ENCODE data around the gene TLE7. TPM values are rescaled to one million over a fixed set of nuclear protein-coding genes. Genes with fewer than 3 reads are reported as not detected.

Gene TLE7
- total and polyA plus RNA-seq, 2 of the 4 experiments (the other 2 are of a cell fraction), result not detected

- no peak overlapping the region for H2BK15ac ChIP-seq (ENCODE audit: low read depth, low read length)
- dilution Hi-C loops (cut with HindIII; ENCODE audit: low sequenced_read_pairs, unreplicated experiment), result no loop called here
- H3K4me2 ChIP-seq (ENCODE audit: low read depth, low read length), result no peak overlapping the region
- no peak overlapping the region for H4K8ac ChIP-seq (ENCODE audit: low read depth in 2 of 2, low read length in 2 of 2)
- no peaks in the 10 kb centered on the region for H3K9me1 ChIP-seq (ENCODE audit: insufficient read depth, low read length)
- no peak overlapping the region for H3K56ac ChIP-seq (ENCODE audit: extremely low read depth, insufficient read depth, low read length)
- no TSS peak for BruUV-seq (replicated peaks)
- no peak overlapping the region for H2BK120ac ChIP-seq (ENCODE audit: low read depth, low read length)
- in situ Hi-C loops (cut with MboI; ENCODE audit: low sequenced_read_pairs), result no loop called here
- intact Hi-C loops (cut with micrococcal nuclease), result no loop called here
- H2AK9ac ChIP-seq (replicated peaks; ENCODE audit: low read depth, low read length, poor library complexity), result no peak overlapping the region
- no peaks in the 10 kb centered on the region for H3K36me3 ChIP-seq (ENCODE audit: control insufficient read depth, insufficient read depth, low read length)
- H4K20me1 ChIP-seq (ENCODE audit: insufficient read depth, low read length), result no peaks in the 10 kb centered on the region
- no peak for DNase-seq
- H3K18ac ChIP-seq (ENCODE audit: low read depth, low read length), result no peak overlapping the region
- H3K4ac ChIP-seq (ENCODE audit: low read depth, low read length), result no peak overlapping the region
- POLR2A ChIA-PET (ENCODE audit: unreplicated experiment), result no interaction called here
- no peaks in the 10 kb centered on the region for H3K4me1 ChIP-seq (ENCODE audit: control insufficient read depth, insufficient read depth, low read length)
- H2BK5ac ChIP-seq (ENCODE audit: low read depth, low read length, poor library complexity, severe bottlenecking), result no peak overlapping the region
- H3K27ac ChIP-seq (ENCODE audit: insufficient read depth, low read length), result no peak overlapping the region
- no peak overlapping the region for H4K5ac ChIP-seq (ENCODE audit: low read depth, low read length)
- WGBS, 2 experiments (ENCODE audit: extremely low coverage in 2 of 2, insufficient read length in 1 of 2), result 83% methylated on average over 4 of the region's 7 CpGs; no CpG with 5 or more reads in 1 of the 2 experiments
- H2AFZ ChIP-seq (replicated peaks; ENCODE audit: low read length, poor library complexity), result no peak overlapping the region
- no peak for ATAC-seq (ENCODE audit: low read depth)
- no peaks in the 10 kb centered on the region for H3K79me1 ChIP-seq (ENCODE audit: low read depth in 1 of 2, low read length in 2 of 2)
- no peak overlapping the region for H2AK5ac ChIP-seq (ENCODE audit: low read depth, low read length)
- H2BK20ac ChIP-seq (ENCODE audit: low read depth, low read length), result no peak overlapping the region
- no peak overlapping the region for H3K14ac ChIP-seq (replicated peaks; ENCODE audit: low read depth, low read length)
- H3K9ac ChIP-seq (ENCODE audit: low read depth, low read length), result no peak overlapping the region
- no peaks in the 10 kb centered on the region for H3K9me3 ChIP-seq (ENCODE audit: control insufficient read depth, insufficient read depth, low read length)
- H4K91ac ChIP-seq (ENCODE audit: insufficient read depth, low read depth, low read length), result no peak overlapping the region
- H3K4me3 ChIP-seq (ENCODE audit: insufficient read depth, low read depth, low read length), result no peak overlapping the region
- H3K27me3 ChIP-seq (ENCODE audit: control insufficient read depth, insufficient read depth, low read length), result peaks cover 18% of the 10 kb centered on the region; the same call in 1 of the 2 replicates
- CTCF ChIA-PET, result no interaction called here
- TF ChIP-seq RFX5 (IDR thresholded peaks at IDR 0.05; ENCODE audit: low read depth, low read length), result no peak
- no peak for TF ChIP-seq SMC3 (IDR thresholded peaks at IDR 0.05; ENCODE audit: low read depth, low read length)
- H3K23ac ChIP-seq (ENCODE audit: low read depth, low read length), result no peak overlapping the region
These were observed 18.0 kb downstream of the TLE7 start for GRCh38 chr16:71423865-71424264.
